Left lung (tissue), 10 donors: Measurements from ENCODE around the gene MYMX. TPM values are rescaled to one million over a fixed set of nuclear protein-coding genes. Genes with fewer than 3 reads are reported as not detected.

Experiments
- ATAC-seq: fragments of 200-7000 bp; cut with Tn5 transposase; one replicate; pipeline ENCODE4 v1.9.1; 2020; ENCODE audit warnings: moderate library complexity
- DNase-seq, 4 donors: peaks; one replicate each; pipeline ENCODE4 v3.0.0-alpha.2; 2013 to 2020
- H3K27ac ChIP-seq, 2 donors: fragments of 200-600 bp; sonication (generic) in 1 of 2; one replicate each; pipeline versions ENCODE4 v1.5.0 to v1.8.0; 2020 to 2021
- H3K27me3 ChIP-seq, 2 donors: fragments of 200-600 bp; sonication (generic) in 1 of 2; one replicate each; pipeline versions ENCODE4 v1.5.0 to v1.8.0; 2020 to 2021
- H3K36me3 ChIP-seq, 2 donors: fragments of 200-600 bp; sonication (generic) in 1 of 2; one replicate each; pipeline versions ENCODE4 v1.5.0 to v1.8.0; 2020 to 2021
- H3K4me1 ChIP-seq, 2 donors: fragments of 200-600 bp; one replicate each; pipeline ENCODE4 v1.8.0; 2021
- H3K4me3 ChIP-seq, 2 donors: fragments of 200-600 bp; sonication (generic) in 1 of 2; one replicate each; pipeline versions ENCODE4 v1.5.0 to v1.8.0; 2020 to 2021; ENCODE audit warnings: mild to moderate bottlenecking in 1 of 2
- H3K9me3 ChIP-seq, 2 donors: fragments of 200-600 bp; sonication (generic) in 1 of 2; one replicate each; pipeline versions ENCODE4 v1.5.0 to v1.8.0; 2020 to 2021
- CTCF ChIP-seq, 2 donors: fragments of 200-600 bp; sonication (generic) in 1 of 2; IDR thresholded peaks; one replicate each; pipeline versions ENCODE4 v1.5.0 to v1.8.0; 2021; ENCODE audit warnings: antibody characterized with exemption in 2 of 2
- intact Hi-C, 2 donors: fragments of 100-400 bp; cut with DNase I; formaldehyde crosslinking; loops; one replicate each; pipeline versions ENCODE4 v1.11.2 to v1.14.2; 2022
- polyA plus RNA-seq, 6 donors: library from polyadenylated mRNA; unstranded; fragments of 120-200 nt; gene quantifications; one replicate each; pipeline ENCODE4 v1.2.1, GENCODE V29; 2013; ENCODE audit not compliant: insufficient read length in 6 of 6
- total RNA-seq, 2 donors: library from RNA; stranded (reverse); fragmentation: NEBNext Ultra II Directional; extraction: Animal tissue kit (Norgen Biotek cat#: 25700); gene quantifications; one replicate each; pipeline ENCODE4 v1.2.1, GENCODE V29; 2021
- donor health status: DM: no; HTN: yes; CAD: no.
- donor health status: DM: no; HTN: no; CAD: no.

The MYMX gene
- total and polyA plus RNA-seq, 8 donors: 0.21 to 0.79 (median 0.33) TPM; not detected in 2

DNA sequence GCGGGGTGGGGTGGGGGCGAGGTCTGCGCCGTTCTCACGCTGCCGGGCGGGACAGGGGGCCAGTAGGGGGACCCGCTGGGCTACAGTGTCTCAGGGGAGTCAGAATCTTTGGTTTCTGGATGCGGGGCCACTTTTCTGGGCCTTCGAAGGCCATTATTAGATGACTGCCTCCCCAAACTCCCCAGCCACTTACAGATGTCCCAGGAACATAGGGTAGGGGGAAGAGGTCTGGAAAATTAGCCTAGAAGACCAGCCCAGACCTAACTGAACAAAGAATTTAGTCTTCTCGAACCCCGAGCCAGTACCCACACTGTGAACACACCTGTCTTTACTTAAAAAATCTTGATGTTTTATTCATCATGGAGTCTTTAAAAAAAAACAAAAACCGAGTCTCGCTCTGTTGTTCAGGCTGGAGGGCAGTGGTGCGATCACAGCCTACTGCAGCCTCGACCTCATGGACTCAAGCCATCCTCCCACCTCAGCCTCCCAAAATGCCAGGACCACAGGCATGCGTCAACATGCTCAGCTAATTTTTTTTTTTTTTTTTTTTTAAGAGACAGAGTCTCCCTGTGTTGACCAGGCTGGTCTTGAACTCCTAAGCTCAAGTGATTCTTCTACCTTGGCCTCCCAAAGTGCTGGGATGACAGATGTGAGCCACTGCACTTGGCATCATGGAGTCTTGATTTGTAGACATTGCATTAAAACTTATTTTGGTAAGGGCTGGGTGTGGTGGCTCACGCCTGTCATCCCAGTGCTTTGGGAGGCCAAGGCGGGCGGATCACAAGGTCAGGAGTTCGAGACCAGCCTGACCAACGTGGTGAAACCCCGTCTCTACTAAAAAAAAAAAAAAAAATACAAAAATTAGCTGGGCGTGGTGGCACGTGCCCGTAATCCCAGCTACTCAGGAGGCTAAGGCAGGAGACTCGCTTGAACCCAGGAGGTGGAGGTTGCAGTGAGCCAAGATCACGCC is 3.4 kb downstream of the MYMX start:
- Histone ChIP-seq H3K9me3 (no peaks in the 10 kb centered on the region), H3K4me3 (peak overlapping the region; percentile 40 to 50), H3K27ac (peak overlapping the region; percentile 74 to 76), H3K36me3 (no peaks in the 10 kb centered on the region), H3K27me3 (no peaks in the 10 kb centered on the region), H3K4me1 (peaks cover 38 to 74% of the 10 kb centered on the region in 2 donors)
- intact Hi-C loops: no loop called here
- ATAC-seq (no peak), DNase-seq (no peak)
- no peak for TF ChIP-seq CTCF (IDR thresholded peaks at IDR 0.05)

DNA sequence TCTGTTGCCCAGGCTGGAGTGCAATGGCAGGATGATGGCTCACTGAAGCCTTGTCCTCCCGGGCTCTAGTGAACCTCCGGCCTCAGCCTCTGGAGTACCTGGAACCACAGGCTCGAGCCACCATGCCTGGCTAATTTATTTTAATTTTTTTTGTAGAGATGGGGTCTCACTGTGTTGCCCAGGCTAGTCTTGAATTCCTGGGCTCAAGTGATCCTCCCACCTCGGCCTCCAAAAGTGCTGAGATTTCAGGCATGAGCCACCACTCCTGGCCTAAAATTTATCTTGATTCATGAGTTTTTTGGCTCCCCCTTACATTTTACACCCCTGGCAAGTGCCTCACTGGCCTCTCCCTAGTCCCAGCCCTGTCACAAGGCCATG is 4.2 kb downstream of the MYMX start:
- DNase-seq: no peak
- no peaks in the 10 kb centered on the region for H3K36me3 ChIP-seq
- peaks cover 38 to 75% of the 10 kb centered on the region in 2 donors for H3K4me1 ChIP-seq
- ATAC-seq: no peak
- intact Hi-C loops: no loop called here
- no peaks in the 10 kb centered on the region for H3K27me3 ChIP-seq
- TF ChIP-seq CTCF (IDR thresholded peaks at IDR 0.05): no peak
- no peaks in the 10 kb centered on the region for H3K9me3 ChIP-seq
- peak overlapping the region; percentile 51 to 69 for H3K27ac ChIP-seq
- H3K4me3 ChIP-seq: no peak overlapping the region

DNA sequence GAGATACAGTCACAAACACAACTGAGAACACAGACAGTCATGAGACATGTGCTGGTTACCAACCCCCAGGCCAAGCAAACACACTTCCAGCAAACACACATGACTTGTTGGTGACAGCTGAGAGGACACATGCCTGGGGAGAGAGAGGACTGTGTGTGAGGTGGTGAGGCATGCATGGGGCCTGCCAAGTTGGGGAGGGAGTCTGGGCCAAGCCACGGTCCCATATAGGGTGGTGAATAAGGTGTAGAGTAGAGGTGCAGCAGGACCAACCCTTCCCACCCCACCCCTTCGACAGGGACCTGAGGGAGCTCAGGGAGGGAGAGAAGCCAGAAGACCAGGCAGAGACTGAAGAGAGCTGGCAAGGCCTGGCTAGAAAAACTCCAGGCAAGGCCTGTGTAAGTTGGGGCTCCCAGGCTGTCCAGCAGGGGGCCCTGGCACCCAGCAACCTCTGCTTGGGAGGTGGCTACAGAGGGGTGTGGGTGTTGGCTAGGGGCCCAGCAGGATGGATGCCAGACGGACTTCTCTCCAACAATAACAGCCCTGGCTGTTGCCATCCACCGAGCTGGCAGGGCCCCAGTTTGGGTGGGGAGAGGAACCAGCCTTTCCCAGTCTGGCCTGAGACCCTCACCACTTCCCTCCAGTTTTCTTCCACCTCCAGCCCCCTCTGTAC is 4.7 kb downstream of the MYMX start:
- peak overlapping the region; percentile 51 to 69 for H3K27ac ChIP-seq
- H3K36me3 ChIP-seq: no peaks in the 10 kb centered on the region
- H3K4me3 ChIP-seq: no peak overlapping the region
- H3K27me3 ChIP-seq: no peaks in the 10 kb centered on the region
- ATAC-seq (peak; percentile 58), DNase-seq (peak in 3 of 4 donors; percentile 85 to 93 (median 89))
- intact Hi-C loops: no loop called here
- no peaks in the 10 kb centered on the region for H3K9me3 ChIP-seq
- TF ChIP-seq CTCF (IDR thresholded peaks at IDR 0.05): peak; percentile 66 to 83
- H3K4me1 ChIP-seq: peaks cover 38 to 80% of the 10 kb centered on the region in 2 donors

DNA sequence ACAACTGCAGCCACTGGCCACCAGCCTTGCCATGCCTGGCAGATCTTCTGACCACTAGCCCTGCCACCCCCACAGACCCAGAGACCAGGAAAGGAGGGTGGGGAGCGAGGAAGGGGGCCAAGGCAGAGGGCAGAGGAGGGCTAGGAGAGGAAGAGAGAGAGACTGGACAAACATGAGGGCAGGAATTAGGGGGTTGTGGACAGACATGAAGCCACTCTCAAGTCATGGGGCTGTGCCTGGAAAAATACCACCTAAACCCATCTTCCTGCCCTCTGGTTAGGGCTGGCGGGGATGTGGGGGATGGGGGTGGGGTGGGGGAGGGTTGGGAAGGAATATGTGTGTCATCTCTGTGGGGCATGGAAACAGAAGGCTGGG is 5.2 kb downstream of the MYMX start:
- intact Hi-C loops: no loop called here
- TF ChIP-seq CTCF (IDR thresholded peaks at IDR 0.05): no peak

More for the DNA sequence above, 5.2 kb downstream of the MYMX start:
- DNase-seq: no peak
- peaks cover 38 to 85% of the 10 kb centered on the region in 2 donors for H3K4me1 ChIP-seq
- ATAC-seq: no peak
- no peaks in the 10 kb centered on the region for H3K9me3 ChIP-seq
- no peaks in the 10 kb centered on the region for H3K36me3 ChIP-seq
- no peaks in the 10 kb centered on the region for H3K27me3 ChIP-seq
- H3K4me3 ChIP-seq: no peak overlapping the region
- peak overlapping the region; percentile 51 to 69 for H3K27ac ChIP-seq
